Measurements from ENCODE around the gene CCDC40.
A peak's percentile ranks its signal among the peaks of the same experiment; 100 is the strongest.

Gene CCDC40

GRCh38 chr17:80147035-80147822 is 110.8 kb downstream of the CCDC40 start, which contains the start of gene EIF4A3:
Gene EIF4A3, minus strand, starts transcription at chr17:80147128. Its CDS starts 167 bp downstream, at chr17:80146961.
- DNase-seq, result peak; percentile 96
